ENCODE measurements around the gene HCFC2. TPM values are rescaled to one million over a fixed set of nuclear protein-coding genes. Genes with fewer than 3 reads are reported as not detected.

Gene HCFC2
- total and polyA plus RNA-seq, 2 of the 8 experiments (the other 6 are each of a cell fraction or from before 2014, with no cell fraction given): 0.62 to 1.8 TPM

- Histone ChIP-seq H3K4me1 (replicated peaks in 1 of 4; ENCODE audit: control insufficient read depth in 3 of 4, insufficient read depth in 4 of 4, low read length in 3 of 4) (peaks cover 2 to 12% (median 7%) of the 10 kb centered on the region in 4 experiments; a peak in 4 of 7 replicates), H3K9ac (replicated peaks in 1 of 4; ENCODE audit: extremely low read depth in 1 of 4, low read depth in 3 of 4, low read length in 3 of 4) (no peak overlapping the region), H2BK5ac (ENCODE audit: low read depth, low read length) (peak overlapping the region; percentile 90), H2BK120ac (replicated peaks; ENCODE audit: low read depth, low read length) (no peak overlapping the region), H3K56ac (replicated peaks; ENCODE audit: insufficient read length, low read depth, low read length) (no peak overlapping the region), H3K23me2 (ENCODE audit: low read depth, low read length) (peaks cover 7% of the 10 kb centered on the region), H3K79me1 (ENCODE audit: low read depth, low read length) (no peaks in the 10 kb centered on the region), H3K27me3 (replicated peaks in 1 of 4; ENCODE audit: control insufficient read depth in 3 of 4, extremely low read depth in 1 of 4, insufficient read depth in 3 of 4, low read length in 3 of 4) (peaks cover 0 to 3% (median 0%) of the 10 kb centered on the region in 4 experiments; a peak in 2 of 7 replicates), H3K14ac (ENCODE audit: insufficient read length) (no peak overlapping the region), H3K4ac (replicated peaks; ENCODE audit: insufficient read length, low read depth, low read length) (no peak overlapping the region), H4K91ac (replicated peaks; ENCODE audit: insufficient read length, low read length) (peak overlapping the region; percentile 26), H2AK5ac (ENCODE audit: low read depth, low read length) (no peak overlapping the region), H2AFZ (ENCODE audit: low read length) (peak overlapping the region; percentile 90), H3K36me3 (ENCODE audit: control insufficient read depth in 2 of 4, insufficient read depth in 4 of 4, low read length in 3 of 4) (no peaks in the 10 kb centered on the region), H2BK20ac (ENCODE audit: low read length) (peak overlapping the region; percentile 67; the same call in 1 of the 2 replicates), H3K18ac (ENCODE audit: extremely low read depth, low read length) (peak overlapping the region; percentile 82; the same call in 1 of the 2 replicates), H2BK15ac (ENCODE audit: low read length) (no peak overlapping the region), H3K23ac (ENCODE audit: insufficient read length) (no peak overlapping the region), H3K9me3 (ENCODE audit: insufficient read depth in 2 of 2, low read depth in 1 of 2, low read length in 1 of 2) (no peaks in the 10 kb centered on the region), H3K4me2 (ENCODE audit: insufficient read depth in 1 of 2, low read depth in 2 of 2, low read length in 2 of 2) (peak overlapping the region; percentile 32 to 55; a peak in 3 of 4 replicates), H3K27ac (ENCODE audit: low read depth, low read length) (peak overlapping the region; percentile 74), H4K5ac (ENCODE audit: insufficient read length, low read depth, low read length) (peak overlapping the region; percentile 27), H3K79me2 (ENCODE audit: control insufficient read depth in 1 of 2, insufficient read depth in 2 of 2, low read length in 2 of 2) (no peaks in the 10 kb centered on the region), H4K20me1 (replicated peaks in 1 of 2; ENCODE audit: control insufficient read depth in 1 of 2, insufficient read depth in 2 of 2, low read length in 2 of 2) (no peaks in the 10 kb centered on the region), H3K4me3 (ENCODE audit: extremely low read depth in 1 of 4, insufficient read depth in 2 of 4, low read depth in 3 of 4, low read length in 4 of 4) (peak overlapping the region in 1 of 4 experiments; percentile 7; a peak in 1 of 8 replicates), H4K8ac (ENCODE audit: extremely low read depth, insufficient read depth, low read length) (no peak overlapping the region), H2BK12ac (ENCODE audit: low read depth, low read length) (no peak overlapping the region; the same call in 1 of the 2 replicates)
- DNase-seq (ENCODE audit: low read depth in 1 of 2, low spot score in 2 of 2): peak in 1 of 2 experiments; percentile 52
- ChIA-PET POLR2A (ENCODE audit: partially characterized antibody) (interaction anchor here (0.9 to 2.0 kb wide), 4 partner anchors 9 to 235 kb away, joined by 3 to 10 read pairs (median 4); partner anchors contain the start of gene HCFC2), CTCF (ENCODE audit: partially characterized antibody) (interaction anchor here (5.8 kb wide), 2 partner anchors 13 to 54 kb away, joined by 29 to 94 read pairs; no protein-coding TSS in a partner anchor)
- FAIRE-seq: peak; percentile 60
- WGBS, 2 experiments (ENCODE audit: extremely low coverage in 1 of 2, insufficient coverage in 1 of 2, insufficient read length in 1 of 2, insufficient replicate concordance in 2 of 2, low coverage in 1 of 2, low lambda C conversion rate in 2 of 2, missing lambda C conversion rate in 1 of 2): 47% methylated on average over 4 of the region's 4 CpGs; no CpG with 5 or more reads in 1 of the 2 experiments
- TF ChIP-seq KDM4A (IDR thresholded peaks at IDR 0.05; ENCODE audit: low read depth, low read length, severe bottlenecking): no peak
- no peak for TF ChIP-seq TAF7 (optimal IDR thresholded peaks at IDR 0.05; ENCODE audit: borderline replicate concordance, low read depth, low read length)
- TF ChIP-seq TBP (IDR thresholded peaks at IDR 0.05; ENCODE audit: low read depth, low read length): no peak
- TF ChIP-seq SIRT6 (IDR thresholded peaks at IDR 0.05; ENCODE audit: low read length): no peak
- TF ChIP-seq HDAC2 (IDR thresholded peaks at IDR 0.05; ENCODE audit: borderline replicate concordance in 1 of 2, low read depth in 2 of 2, low read length in 2 of 2): no peak
- 0 out of 2 replicates have a peak, but pooled peaks have one; percentile 13 for TF ChIP-seq SP1 (IDR thresholded peaks at IDR 0.05; ENCODE audit: low read depth, low read length)
- TF ChIP-seq ZNF274 (IDR thresholded peaks at IDR 0.05; ENCODE audit: borderline replicate concordance, extremely low read depth, low read length): no peak
- TF ChIP-seq TCF12 (IDR thresholded peaks at IDR 0.05; ENCODE audit: low read depth, low read length): no peak
- TF ChIP-seq SRF (IDR thresholded peaks at IDR 0.05; ENCODE audit: low read depth, low read length): no peak
- no peak for TF ChIP-seq EP300 (IDR thresholded peaks at IDR 0.05; ENCODE audit: borderline replicate concordance in 1 of 2, low read depth in 2 of 2, low read length in 2 of 2)
These were observed 9.5 kb upstream of the HCFC2 start for GRCh38 chr12:104054681-104055346.

Data from H1 (cell line).